Measurements from ENCODE around the gene FNDC3B.

GRCh38 chr3:172030181-172030580, 9.2 kb upstream of the FNDC3B start:
- no peak for TF ChIP-seq POLR2AphosphoS5 (IDR thresholded peaks at IDR 0.05)
- TF ChIP-seq CTCF (IDR thresholded peaks at IDR 0.05 in 8 of 11, conservative IDR thresholded peaks at IDR 0.05 in 3 of 11): no peak
- no peak for TF ChIP-seq POLR2A (IDR thresholded peaks at IDR 0.05)
